ENCODE data around the gene TPPP3. TPM values are rescaled to one million over a fixed set of nuclear protein-coding genes. Genes with fewer than 3 reads are reported as not detected.
A peak's percentile ranks its signal among the peaks of the same experiment; 100 is the strongest.

Gene TPPP3
- total RNA-seq, 2 experiments from 2014 or later, result not detected

GRCh38 chr16:67430977-67431774 lies 37.9 kb upstream of the TPPP3 start, which contains the start of gene HSD11B2:
Gene HSD11B2 (plus strand): TSS chr16:67431121. CDS start chr16:67431249, 128 bp downstream.
- H3K27me3 ChIP-seq (ENCODE audit: control insufficient read depth in 1 of 2, insufficient read depth in 2 of 2, low read length in 2 of 2), result peaks cover 28 to 38% of the 10 kb centered on the region in 2 experiments
- Mint-ChIP-seq H3K4me1 (ENCODE audit: low read depth) (peaks cover 9% of the 10 kb centered on the region), H3K9me3 (no peaks in the 10 kb centered on the region), H3K27me3 (peaks cover 48% of the 10 kb centered on the region), H3K36me3 (ENCODE audit: low read depth) (no peaks in the 10 kb centered on the region), H3K4me3 (peak within 1 kb of the TSS; percentile 84), H3K27ac (no peak within 1 kb of the TSS)
- H3K27ac ChIP-seq (ENCODE audit: low read depth in 1 of 2, low read length in 2 of 2), result no peak within 1 kb of the TSS
- ChIA-PET POLR2A (no interaction called here), CTCF (no interaction called here)
- TF ChIP-seq CTCF (IDR thresholded peaks at IDR 0.05), result no peak
- peak; percentile 35 for ATAC-seq (ENCODE audit: poor library complexity)
- peak in 4 of 14 experiments; percentile 10 to 57 (median 44) for DNase-seq
- no peaks in the 10 kb centered on the region for H3K36me3 ChIP-seq (ENCODE audit: insufficient read depth, low read length)
- peaks cover 0 to 10% of the 10 kb centered on the region in 2 experiments for H3K9me3 ChIP-seq (ENCODE audit: control insufficient read depth in 1 of 2, insufficient read depth in 1 of 2, low read length in 2 of 2)
- H3K4me3 ChIP-seq (ENCODE audit: low read length), result peak within 1 kb of the TSS; percentile 14
- peaks cover 20% of the 10 kb centered on the region for H3K4me1 ChIP-seq (ENCODE audit: insufficient read depth, low read length)
- intact Hi-C loops (cut with DNase I, micrococcal nuclease), result loop anchor here in 1 of 2 experiments (5.0 kb wide), 1 partner anchor 81 kb away; no protein-coding TSS in a partner anchor

DNA sequence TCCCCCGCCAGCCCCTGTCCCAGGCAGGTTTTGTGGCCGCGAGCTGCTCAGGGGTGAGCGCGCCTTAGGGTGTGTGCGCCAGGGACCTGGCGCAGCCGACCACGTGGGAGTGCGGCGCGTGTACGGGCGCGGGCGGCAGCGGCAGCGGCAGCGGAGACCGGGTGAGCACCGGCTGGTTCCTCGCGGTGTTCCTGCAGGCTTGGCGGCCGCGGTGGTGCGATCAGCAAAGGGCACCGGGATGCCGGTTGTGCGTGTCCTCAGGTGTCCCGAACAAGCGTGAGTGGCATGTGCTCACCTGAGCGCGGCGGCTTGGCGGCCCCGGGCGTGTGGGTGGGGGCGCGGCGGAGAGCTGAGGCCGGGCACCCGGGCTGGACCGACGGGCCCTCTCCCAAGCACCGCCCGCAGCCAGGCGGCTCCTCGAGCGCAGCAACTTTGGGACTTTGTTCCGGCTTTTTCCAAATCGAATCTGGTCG lies 37.2 kb upstream of the TPPP3 start:
- H3K27me3 Mint-ChIP-seq, result peaks cover 49% of the 10 kb centered on the region
- no peak overlapping the region for H3K27ac Mint-ChIP-seq
- H3K4me3 ChIP-seq (ENCODE audit: low read length), result peak overlapping the region; percentile 14
- H3K36me3 ChIP-seq (ENCODE audit: insufficient read depth, low read length), result no peaks in the 10 kb centered on the region
- intact Hi-C loops (cut with DNase I, micrococcal nuclease), result loop anchor here in 1 of 2 experiments (5.0 kb wide), 1 partner anchor 82 kb away; no protein-coding TSS in a partner anchor
- ChIA-PET POLR2A (no interaction called here), CTCF (no interaction called here)
- H3K4me1 Mint-ChIP-seq (ENCODE audit: low read depth), result peaks cover 9% of the 10 kb centered on the region
- H3K9me3 Mint-ChIP-seq, result no peaks in the 10 kb centered on the region
- DNase-seq (peak in 6 of 14 experiments; percentile 7 to 60 (median 32)), ATAC-seq (ENCODE audit: poor library complexity) (peak; percentile 51)
- TF ChIP-seq CTCF (IDR thresholded peaks at IDR 0.05), result no peak
- H3K4me1 ChIP-seq (ENCODE audit: insufficient read depth, low read length), result peaks cover 20% of the 10 kb centered on the region
- peak overlapping the region; percentile 84 for H3K4me3 Mint-ChIP-seq
- H3K27ac ChIP-seq (ENCODE audit: low read depth in 1 of 2, low read length in 2 of 2), result no peak overlapping the region
- H3K27me3 ChIP-seq (ENCODE audit: control insufficient read depth in 1 of 2, insufficient read depth in 2 of 2, low read length in 2 of 2), result peaks cover 32 to 38% of the 10 kb centered on the region in 2 experiments
- peaks cover 0 to 6% of the 10 kb centered on the region in 2 experiments for H3K9me3 ChIP-seq (ENCODE audit: control insufficient read depth in 1 of 2, insufficient read depth in 1 of 2, low read length in 2 of 2)
- no peaks in the 10 kb centered on the region for H3K36me3 Mint-ChIP-seq (ENCODE audit: low read depth)

- H3K27ac ChIP-seq (ENCODE audit: low read depth in 1 of 2, low read length in 2 of 2), result no peak overlapping the region
- H3K4me3 ChIP-seq (ENCODE audit: low read length), result peak overlapping the region; percentile 14
- H3K9me3 ChIP-seq (ENCODE audit: control insufficient read depth in 1 of 2, insufficient read depth in 1 of 2, low read length in 2 of 2), result peaks cover 0 to 6% of the 10 kb centered on the region in 2 experiments
- peaks cover 9% of the 10 kb centered on the region for H3K4me1 Mint-ChIP-seq (ENCODE audit: low read depth)
- ChIA-PET POLR2A (no interaction called here), CTCF (no interaction called here)
- intact Hi-C loops (cut with DNase I, micrococcal nuclease), result loop anchor here in 1 of 2 experiments (2.0 to 5.0 kb wide), 3 partner anchors 35 to 168 kb away; no protein-coding TSS in a partner anchor
- peaks cover 35 to 38% of the 10 kb centered on the region in 2 experiments for H3K27me3 ChIP-seq (ENCODE audit: control insufficient read depth in 1 of 2, insufficient read depth in 2 of 2, low read length in 2 of 2)
- H3K27ac Mint-ChIP-seq, result no peak overlapping the region
- no peaks in the 10 kb centered on the region for H3K9me3 Mint-ChIP-seq
- H3K36me3 Mint-ChIP-seq (ENCODE audit: low read depth), result no peaks in the 10 kb centered on the region
- ATAC-seq (ENCODE audit: poor library complexity) (no peak), DNase-seq (no peak)
- H3K4me1 ChIP-seq (ENCODE audit: insufficient read depth, low read length), result peaks cover 20% of the 10 kb centered on the region
- H3K27me3 Mint-ChIP-seq, result peaks cover 55% of the 10 kb centered on the region
- H3K36me3 ChIP-seq (ENCODE audit: insufficient read depth, low read length), result no peaks in the 10 kb centered on the region
- no peak for TF ChIP-seq CTCF (IDR thresholded peaks at IDR 0.05)
- H3K4me3 Mint-ChIP-seq, result peak overlapping the region; percentile 84
Measured at GRCh38 chr16:67429799-67430503, 36.7 kb upstream of the TPPP3 start.
